WTC11 (cell line): ENCODE results near the gene COPZ1. TPM values are rescaled to one million over a fixed set of nuclear protein-coding genes. Genes with fewer than 3 reads are reported as not detected.

Experiments used
- ATAC-seq: fragments of 200-7000 bp; cut with Tn5 transposase; 2 replicates; pipeline ENCODE4 v1.10.0; 2021; ENCODE audit warnings: mild to moderate bottlenecking, moderate library complexity
- CTCF ChIA-PET: fragments of 300-600 bp; sonication (Branson Sonifier 250); formaldehyde crosslinking; loops from one replicate; lab custom pipeline; 2021; ENCODE audit warnings: antibody characterized with exemption; lab: Charles Lee
- POLR2A ChIA-PET: fragments of 350-600 bp; sonication (Branson Sonifier 250); formaldehyde crosslinking; loops from one replicate; lab custom pipeline; 2021; ENCODE audit warnings: antibody characterized with exemption; lab: Charles Lee
- DNase-seq: peaks from one replicate; pipeline ENCODE4 v3.0.0; 2021; ENCODE audit warnings: low spot score
- H3K27ac Mint-ChIP-seq: 2 replicates; pipeline ENCODE4 v1.8.0; 2021; ENCODE audit warnings: mixed read lengths
- H3K27me3 Mint-ChIP-seq: 2 replicates; pipeline ENCODE4 v1.8.0; 2021; ENCODE audit warnings: low read depth, mild to moderate bottlenecking, moderate library complexity, mixed read lengths
- H3K36me3 Mint-ChIP-seq: 2 replicates; pipeline ENCODE4 v1.8.0; 2021; ENCODE audit warnings: mixed read lengths
- H3K4me1 Mint-ChIP-seq: 2 replicates; pipeline ENCODE4 v1.8.0; 2022; ENCODE audit warnings: mixed read lengths
- H3K4me3 Mint-ChIP-seq: 2 replicates; pipeline ENCODE4 v1.8.0; 2021; ENCODE audit warnings: mild to moderate bottlenecking, moderate library complexity, mixed read lengths
- H3K9me3 Mint-ChIP-seq: 2 replicates; pipeline ENCODE4 v1.8.0; 2021; ENCODE audit warnings: mixed read lengths
- ARID4B ChIP-seq: sonication (generic); formaldehyde crosslinking; IDR thresholded peaks from 2 replicates; pipeline ENCODE4 v1.8.0; 2023; ENCODE audit warnings: missing genetic modification reagents, mild to moderate bottlenecking, borderline replicate concordance
- ATF3 ChIP-seq: sonication (generic); formaldehyde crosslinking; conservative IDR thresholded peaks from 2 replicates; pipeline ENCODE4 v1.8.1; 2022; ENCODE audit warnings: mild to moderate bottlenecking, missing genetic modification reagents
- ELF4 ChIP-seq: sonication (generic); formaldehyde crosslinking; IDR thresholded peaks from 2 replicates; pipeline ENCODE4 v1.8.1; 2022; ENCODE audit warnings: low read depth, mild to moderate bottlenecking, moderate library complexity, missing genetic modification reagents
- FOXK1 ChIP-seq: sonication (generic); formaldehyde crosslinking; IDR thresholded peaks from 2 replicates; pipeline ENCODE4 v1.8.0; 2022; ENCODE audit warnings: mild to moderate bottlenecking, moderate library complexity, missing genetic modification reagents
- JAZF1 ChIP-seq: fragments of 250-450 bp; sonication (Bioruptor Pico); IDR thresholded peaks from 2 replicates; pipeline ENCODE4 v1.9.0; 2021; ENCODE audit warnings: moderate library complexity, mild to moderate bottlenecking, inconsistent platforms
- JUN ChIP-seq: sonication (generic); formaldehyde crosslinking; IDR thresholded peaks from 2 replicates; pipeline ENCODE4 v1.8.0; 2023; ENCODE audit warnings: mild to moderate bottlenecking, missing genetic modification reagents
- KAT7 ChIP-seq: sonication (generic); formaldehyde crosslinking; IDR thresholded peaks from 2 replicates; pipeline ENCODE4 v1.8.1; 2023; ENCODE audit warnings: missing genetic modification reagents, mild to moderate bottlenecking, borderline replicate concordance
- MLX ChIP-seq: sonication (generic); formaldehyde crosslinking; IDR thresholded peaks from 2 replicates; pipeline ENCODE4 v1.8.1; 2023; ENCODE audit warnings: mild to moderate bottlenecking, missing genetic modification reagents, moderate library complexity
- NFATC4 ChIP-seq: fragments of 250-450 bp; sonication (Bioruptor Pico); IDR thresholded peaks from 2 replicates; pipeline ENCODE4 v1.9.0; 2021; ENCODE audit warnings: mild to moderate bottlenecking
- NFE2L1 ChIP-seq: sonication (generic); formaldehyde crosslinking; IDR thresholded peaks from 2 replicates; pipeline ENCODE4 v1.8.1; 2023; ENCODE audit warnings: missing genetic modification reagents
- SP1 ChIP-seq: sonication (generic); formaldehyde crosslinking; conservative IDR thresholded peaks from 2 replicates; pipeline ENCODE4 v1.8.1; 2022; ENCODE audit warnings: missing genetic modification reagents
- TEAD1 ChIP-seq: sonication (generic); formaldehyde crosslinking; IDR thresholded peaks from 2 replicates; pipeline ENCODE4 v1.8.0; 2022; ENCODE audit warnings: mild to moderate bottlenecking, missing genetic modification reagents
- ZBTB21 ChIP-seq: sonication (generic); formaldehyde crosslinking; IDR thresholded peaks from 2 replicates; pipeline ENCODE4 v1.8.1; 2023; ENCODE audit warnings: mild to moderate bottlenecking, missing genetic modification reagents, borderline replicate concordance
- ZBTB43 ChIP-seq: sonication (generic); formaldehyde crosslinking; IDR thresholded peaks from 2 replicates; pipeline ENCODE4 v1.8.1; 2023; ENCODE audit warnings: mild to moderate bottlenecking, missing genetic modification reagents
- ZMAT4 ChIP-seq: fragments of 250-450 bp; sonication (Bioruptor Pico); IDR thresholded peaks from 2 replicates; pipeline ENCODE4 v1.9.0; 2021; ENCODE audit warnings: mild to moderate bottlenecking
- ZNF121 ChIP-seq: sonication (generic); formaldehyde crosslinking; IDR thresholded peaks from 2 replicates; pipeline ENCODE4 v1.8.0; 2023; ENCODE audit warnings: missing genetic modification reagents
- ZNF232 ChIP-seq: sonication (generic); formaldehyde crosslinking; IDR thresholded peaks from 2 replicates; pipeline ENCODE4 v1.8.0; 2022; ENCODE audit warnings: mild to moderate bottlenecking, missing genetic modification reagents
- ZNF281 ChIP-seq: sonication (generic); formaldehyde crosslinking; IDR thresholded peaks from 2 replicates; pipeline ENCODE4 v1.8.0; 2023; ENCODE audit warnings: mild to moderate bottlenecking, missing genetic modification reagents
- ZNF396 ChIP-seq: fragments of 250-450 bp; sonication (Bioruptor Pico); IDR thresholded peaks from 2 replicates; pipeline ENCODE4 v1.8.0; 2021; ENCODE audit warnings: mild to moderate bottlenecking, moderate library complexity, borderline replicate concordance
- ZNF425 ChIP-seq: fragments of 250-450 bp; sonication (Bioruptor Pico); conservative IDR thresholded peaks from 2 replicates; pipeline ENCODE4 v1.9.0; 2021; ENCODE audit warnings: mild to moderate bottlenecking
- ZNF512 ChIP-seq: sonication (generic); formaldehyde crosslinking; IDR thresholded peaks from 2 replicates; pipeline ENCODE4 v1.8.1; 2022; ENCODE audit warnings: missing genetic modification reagents, borderline replicate concordance
- total RNA-seq: library from RNA; stranded (reverse); gene quantifications from 3 replicates; pipeline ENCODE4 v1.2.3, GENCODE V29; 2021

COPZ1 gene
- total RNA-seq, 1 experiment from 2014 or later, result 98.2 TPM

- ChIA-PET CTCF (interaction anchor here (0.9 to 3.5 kb wide), 2 partner anchors 9 to 23 kb away, joined by 3 to 45 read pairs; no protein-coding TSS in a partner anchor), POLR2A (no interaction called here)
- no peak for ATAC-seq
- Mint-ChIP-seq H3K27me3 (peaks cover 10% of the 10 kb centered on the region), H3K27ac (no peak overlapping the region), H3K36me3 (peaks cover 16% of the 10 kb centered on the region), H3K9me3 (no peaks in the 10 kb centered on the region), H3K4me3 (no peak overlapping the region; the same call in 1 of the 2 replicates), H3K4me1 (peaks cover 16% of the 10 kb centered on the region)
- no peak for DNase-seq
- TF ChIP-seq ZBTB21 (CRISPR knock-in tag), result no peak
- no peak for TF ChIP-seq JUN (CRISPR knock-in tag)
- no peak for TF ChIP-seq NFE2L1
- TF ChIP-seq ZNF232, result no peak
- no peak for TF ChIP-seq ZBTB43
- no peak for TF ChIP-seq ZNF512 (CRISPR knock-in tag)
- no peak for TF ChIP-seq FOXK1 (CRISPR knock-in tag)
- no peak for TF ChIP-seq SP1 (CRISPR knock-in tag)
- no peak for TF ChIP-seq ZMAT4
- TF ChIP-seq ELF4 (CRISPR knock-in tag), result no peak
- no peak for TF ChIP-seq ZNF425 (CRISPR knock-in tag)
- TF ChIP-seq KAT7 (CRISPR knock-in tag), result no peak
- TF ChIP-seq, all 79 proteins: peak for 0
Observed at GRCh38 chr12:54377007-54377406, 52.1 kb downstream of the COPZ1 start.

- Mint-ChIP-seq H3K27me3 (peaks cover 10% of the 10 kb centered on the region), H3K9me3 (no peaks in the 10 kb centered on the region), H3K4me3 (peak overlapping the region; percentile 82), H3K36me3 (peaks cover 10% of the 10 kb centered on the region; the same call in 1 of the 2 replicates), H3K4me1 (peaks cover 16% of the 10 kb centered on the region), H3K27ac (no peak overlapping the region)
- ChIA-PET POLR2A (interaction anchor here (0.6 to 1.8 kb wide), 3 partner anchors 15 to 117 kb away, joined by 3 to 5 read pairs (median 4); no protein-coding TSS in a partner anchor), CTCF (interaction anchor here (1.4 to 4.3 kb wide), 20 partner anchors 7 to 162 kb away, joined by 3 to 167 read pairs (median 23); partner anchors contain the start of genes CBX5 and HNRNPA1)
- ATAC-seq, result no peak
- no peak for DNase-seq
- TF ChIP-seq ZNF281 (CRISPR knock-in tag), result no peak
- TF ChIP-seq ZNF232, result no peak
- no peak for TF ChIP-seq ARID4B (CRISPR knock-in tag)
- TF ChIP-seq NFATC4 (CRISPR knock-in tag), result no peak
- TF ChIP-seq JAZF1 (CRISPR knock-in tag), result no peak
- no peak for TF ChIP-seq ATF3 (CRISPR knock-in tag)
- TF ChIP-seq ZNF396, result no peak
- no peak for TF ChIP-seq TEAD1
- no peak for TF ChIP-seq ZNF121 (CRISPR knock-in tag)
- no peak for TF ChIP-seq MLX
Observed at GRCh38 chr12:54377797-54378515, 53.0 kb downstream of the COPZ1 start.
